HG03045 (cell line): Measurements from ENCODE around the gene KCND3.

Experiments
- ATAC-seq: cut with Tn5 transposase; IDR thresholded peaks from one replicate; pipeline ENCODE4 v1.9.1; 2021; ENCODE audit warnings: mild to moderate bottlenecking, moderate library complexity; ENCODE audit not compliant: unreplicated experiment

Gene KCND3

DNA sequence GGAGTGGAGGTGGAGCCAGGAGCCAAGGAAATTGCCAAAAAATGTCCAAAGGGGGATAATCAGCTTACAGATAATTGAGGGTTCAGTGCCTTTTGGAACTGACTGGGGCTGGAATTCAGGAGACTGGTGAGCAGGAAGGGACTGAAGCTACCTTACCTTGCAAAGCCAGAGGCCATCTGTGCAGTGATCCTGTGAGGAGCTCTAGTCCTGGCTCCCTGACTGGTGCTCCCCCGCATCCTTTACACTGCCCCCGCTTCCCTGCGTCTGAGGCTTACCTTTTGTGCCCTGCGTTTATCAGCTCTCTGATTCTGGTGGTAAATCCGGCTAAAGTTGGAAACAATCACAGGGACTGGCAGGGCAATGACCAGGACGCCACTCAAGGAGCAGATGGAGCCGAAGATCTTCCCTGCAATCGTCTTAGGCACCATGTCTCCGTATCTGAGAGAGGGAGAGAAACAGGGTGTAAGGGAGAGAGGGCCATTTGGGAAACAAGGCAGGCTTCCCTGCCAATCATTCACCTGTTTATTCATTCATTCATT is 202.7 kb downstream of the KCND3 start:
- no peak for ATAC-seq

DNA sequence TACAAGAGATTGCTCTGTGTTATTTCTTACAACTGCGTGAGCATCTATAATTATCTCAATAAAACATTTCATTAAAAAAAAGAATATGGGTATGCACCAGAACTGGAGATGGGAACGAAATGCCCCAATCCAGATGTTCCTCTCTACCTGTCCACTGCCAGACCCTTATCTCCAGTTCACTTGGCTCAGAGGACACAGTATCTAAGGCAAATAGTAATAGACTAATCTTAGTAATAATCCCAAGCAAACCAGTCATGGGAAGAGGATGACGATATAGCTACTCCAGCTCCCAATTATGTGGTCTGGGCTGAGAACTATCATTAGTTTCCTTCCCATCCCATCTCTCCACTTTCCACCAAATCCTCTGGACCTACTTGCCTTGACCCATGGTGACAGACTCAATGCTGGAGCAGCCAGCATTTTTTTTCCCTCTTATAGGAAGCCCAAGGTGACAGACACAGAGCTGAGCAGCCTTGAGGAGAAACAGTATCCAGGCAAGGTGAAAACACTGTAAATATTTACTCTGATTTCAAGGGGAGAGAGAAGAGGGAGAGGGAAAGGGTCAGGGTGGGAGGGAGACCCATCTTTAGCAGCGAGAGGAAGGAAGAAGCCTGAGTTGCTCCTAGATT is 205.1 kb downstream of the KCND3 start:
- ATAC-seq = no peak

DNA sequence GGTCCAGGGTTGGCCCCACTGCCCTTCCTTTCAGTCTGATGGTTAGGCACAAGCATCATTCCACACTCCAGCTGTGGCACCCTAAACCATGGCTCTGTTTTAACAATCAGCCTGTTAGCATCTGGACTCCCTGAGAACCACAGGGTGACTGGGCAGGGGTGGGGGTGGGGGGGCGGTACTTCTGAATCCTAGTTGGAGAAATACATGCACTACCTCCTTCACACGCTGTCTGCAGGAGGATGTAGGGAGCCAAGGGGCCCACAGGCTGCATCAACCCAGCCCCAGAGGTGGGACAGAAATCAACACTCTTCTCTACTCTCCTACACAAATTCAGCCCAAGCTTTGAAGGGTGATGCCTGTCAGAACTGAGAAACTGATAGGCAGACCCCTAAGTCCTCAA is 209.9 kb downstream of the KCND3 start:
- no peak for ATAC-seq

DNA sequence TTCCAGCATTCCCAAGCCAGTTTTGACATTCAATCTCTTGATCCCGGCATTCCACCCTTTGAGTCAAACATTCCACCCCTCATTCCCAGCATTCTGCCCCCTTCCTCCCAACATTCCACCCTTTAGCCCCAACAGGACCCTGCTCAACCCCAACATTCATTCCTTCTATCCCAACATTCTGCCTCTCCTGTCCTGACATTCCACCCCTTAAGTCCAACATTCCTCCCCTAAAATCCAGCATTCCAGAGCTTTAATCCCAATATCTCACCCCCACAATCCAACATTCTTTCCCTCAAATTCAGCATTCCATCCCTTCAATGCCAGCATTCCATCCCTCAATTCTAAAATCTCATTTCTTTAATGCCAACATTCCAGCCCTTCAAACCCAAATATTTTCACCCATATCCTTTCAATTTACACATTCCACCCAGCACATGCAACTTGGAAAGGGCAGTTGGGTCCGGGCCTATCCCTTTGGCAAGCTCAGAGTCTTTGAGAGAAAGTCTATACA is 210.9 kb downstream of the KCND3 start:
- no peak for ATAC-seq

DNA sequence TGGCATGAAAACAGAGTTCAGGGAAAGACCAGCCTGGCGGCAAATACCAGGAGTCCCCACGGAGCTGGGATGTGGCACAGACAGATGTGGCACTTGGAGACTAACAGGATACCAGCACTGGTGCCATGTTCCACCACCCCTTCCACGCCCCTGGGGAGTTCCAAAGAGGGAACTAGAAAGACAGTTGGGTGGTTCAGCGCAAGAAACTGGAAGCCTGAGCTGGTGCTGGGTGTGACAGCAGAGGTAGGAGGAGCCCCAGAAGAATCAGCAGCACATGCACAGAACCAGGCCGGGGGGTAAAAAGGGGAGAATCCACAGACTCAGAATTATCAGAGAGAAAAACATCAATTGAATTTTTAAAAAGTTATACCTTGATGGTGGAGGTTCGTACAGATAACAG is 211.4 kb downstream of the KCND3 start:
- ATAC-seq = no peak

DNA sequence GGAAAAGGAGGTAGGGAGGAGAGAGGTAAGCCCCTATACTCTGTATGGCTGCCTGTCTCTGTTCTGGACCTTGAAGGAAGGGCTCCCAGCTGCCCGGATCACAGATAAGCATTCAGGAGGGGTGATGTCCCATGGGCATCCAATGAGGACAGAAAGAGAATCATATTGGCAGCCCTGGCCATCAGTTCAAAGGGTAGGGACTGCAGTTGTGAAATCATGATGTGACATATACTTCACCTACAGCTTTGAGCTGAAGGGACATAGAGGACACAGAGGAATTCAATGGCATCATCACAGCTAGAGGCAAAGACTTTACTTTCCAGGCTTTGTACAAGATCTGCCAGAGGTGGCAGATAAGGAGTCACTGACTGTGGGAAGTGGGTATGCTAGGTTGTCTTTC is 212.2 kb downstream of the KCND3 start:
- ATAC-seq = no peak

DNA sequence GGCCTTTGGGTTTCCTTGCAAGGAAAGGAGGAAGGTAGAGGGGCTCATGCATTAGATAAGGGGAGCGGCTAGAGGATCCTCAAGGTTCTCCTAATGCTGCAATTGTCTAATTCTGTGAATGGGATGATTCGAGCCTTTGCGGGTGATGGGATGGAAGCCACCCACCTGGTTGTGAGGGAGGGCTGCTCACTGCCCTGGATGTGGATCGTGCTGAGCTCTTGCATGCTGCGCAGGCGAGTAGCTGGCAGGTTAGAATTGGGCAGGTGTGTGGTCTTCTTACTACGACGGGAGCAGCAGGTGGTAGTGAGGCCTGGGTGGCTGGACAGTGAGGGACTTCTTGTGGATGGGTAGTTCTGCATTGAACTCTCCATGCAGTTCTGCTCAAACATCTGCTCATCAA is 212.6 kb downstream of the KCND3 start:
- no peak for ATAC-seq

DNA sequence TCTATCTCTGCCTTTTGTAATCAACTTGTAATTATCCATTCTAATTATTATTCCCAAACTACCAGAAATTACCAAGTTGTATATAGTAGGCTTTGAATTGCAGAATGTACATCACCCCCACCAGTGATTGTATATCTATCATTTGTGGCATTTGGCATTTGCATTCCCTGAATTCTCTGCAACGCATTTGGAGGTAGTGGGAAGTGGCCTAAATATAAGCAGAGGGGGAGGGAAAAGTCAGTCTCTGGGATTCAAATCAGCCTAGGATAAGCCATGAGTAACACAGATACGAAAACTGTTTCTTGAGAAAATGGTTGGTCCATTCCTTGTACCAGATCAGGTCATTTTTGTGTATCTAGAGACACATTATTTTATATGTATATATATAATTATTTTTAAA is 213.1 kb downstream of the KCND3 start:
- no peak for ATAC-seq

DNA sequence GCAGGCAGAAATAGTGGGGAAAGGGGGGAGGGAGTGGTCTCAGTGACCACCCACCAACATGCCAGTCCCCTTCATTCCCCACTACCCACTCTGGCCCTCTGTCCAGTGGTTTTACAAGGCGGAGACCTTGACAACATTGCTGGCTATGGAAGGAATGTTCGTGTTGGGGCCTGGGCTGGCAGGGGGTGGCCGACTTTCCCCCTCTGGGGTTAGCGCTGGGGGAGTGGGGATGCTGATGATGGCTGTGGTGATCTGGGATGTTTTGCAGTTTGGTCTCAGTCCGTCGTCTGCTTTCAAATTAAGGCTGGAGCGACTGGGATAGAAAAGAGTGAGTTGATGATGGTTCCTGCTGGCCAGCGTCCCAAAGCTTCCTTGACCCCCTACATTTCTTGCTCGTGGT is 213.5 kb downstream of the KCND3 start:
- ATAC-seq = no peak

DNA sequence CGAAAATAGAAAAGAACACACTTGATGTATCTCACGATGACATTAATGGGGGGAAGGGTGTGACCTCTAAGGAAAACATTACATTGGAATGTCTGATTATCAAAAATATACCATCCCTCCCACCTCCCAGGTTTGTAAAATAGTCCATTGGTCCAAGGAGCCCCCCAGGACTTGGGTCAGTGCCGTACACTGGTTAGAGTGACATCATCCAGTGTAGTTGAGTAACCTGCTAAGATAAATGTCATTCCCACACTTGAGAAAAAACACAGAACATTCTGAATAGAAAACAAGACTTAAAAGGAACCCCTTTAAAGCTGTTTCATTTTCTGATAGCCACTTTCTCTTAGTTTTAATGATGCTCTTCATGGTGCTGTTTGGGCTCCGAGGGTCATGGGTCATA is 218.6 kb downstream of the KCND3 start:
- no peak for ATAC-seq

DNA sequence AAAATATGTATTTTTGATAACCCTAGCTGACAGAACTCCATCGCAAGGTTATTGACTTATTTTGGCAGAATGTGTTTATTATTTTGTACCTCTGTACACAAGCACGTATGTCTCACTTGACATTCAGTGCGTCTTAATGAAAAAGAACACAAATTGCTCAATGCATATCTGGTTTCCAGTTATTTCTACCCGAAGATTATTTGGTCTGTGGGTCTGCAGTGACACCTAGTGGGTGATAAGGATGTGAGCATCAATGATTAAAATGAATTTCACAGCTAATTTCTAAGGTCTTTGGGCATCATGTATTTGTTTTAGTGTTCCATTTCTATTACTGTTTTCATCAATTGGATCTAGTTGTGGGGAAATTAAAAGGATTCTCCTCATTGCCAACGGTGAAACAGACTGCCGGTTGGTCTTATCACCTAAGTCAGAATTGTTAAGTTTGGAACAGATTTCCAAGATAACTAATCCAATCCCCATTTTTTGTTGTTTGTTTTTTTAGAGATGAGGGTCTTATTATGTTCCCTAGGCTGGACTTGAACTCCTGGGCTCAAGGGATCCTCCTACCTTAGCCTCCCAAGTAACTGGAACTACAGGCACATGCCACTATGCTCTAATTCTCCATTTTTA is 219.8 kb downstream of the KCND3 start:
- ATAC-seq = no peak

DNA sequence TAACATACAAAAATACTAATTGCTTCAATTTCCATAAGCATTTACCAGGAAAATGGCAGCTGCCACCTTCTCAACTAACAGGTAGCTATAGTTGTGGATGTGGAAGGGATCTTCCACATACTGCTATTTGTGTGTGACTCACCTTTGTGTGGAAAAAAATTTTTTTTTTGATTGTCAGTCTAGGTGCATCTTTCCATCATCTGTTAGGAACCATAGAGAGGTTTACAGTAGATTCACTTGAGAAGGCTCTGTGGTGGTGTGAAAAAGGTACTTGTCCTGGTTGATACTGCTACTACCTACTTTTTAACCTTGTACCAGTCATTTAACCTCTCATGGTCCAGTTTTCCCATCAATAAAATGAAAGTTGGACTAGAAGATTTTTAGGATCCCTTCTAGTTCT is 220.8 kb downstream of the KCND3 start:
- no peak for ATAC-seq

DNA sequence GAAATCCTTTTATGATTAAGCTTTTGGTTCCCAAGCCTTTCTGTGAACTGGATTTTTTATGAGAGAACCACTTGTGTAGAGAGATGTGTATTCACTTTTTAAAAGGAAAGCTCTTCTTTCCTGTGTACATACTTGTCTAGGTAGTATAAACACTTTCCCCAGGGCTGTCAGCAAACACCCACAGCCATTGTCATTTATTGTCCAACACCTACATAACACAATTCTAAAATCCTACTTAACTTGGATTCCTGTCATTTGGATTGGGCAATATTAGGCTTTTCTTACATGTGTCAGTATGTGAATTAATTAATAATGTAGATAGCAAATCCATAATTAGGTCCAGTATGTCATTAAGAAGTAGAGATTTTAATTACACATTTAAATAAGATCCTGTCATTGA is 221.4 kb downstream of the KCND3 start:
- no peak for ATAC-seq

DNA sequence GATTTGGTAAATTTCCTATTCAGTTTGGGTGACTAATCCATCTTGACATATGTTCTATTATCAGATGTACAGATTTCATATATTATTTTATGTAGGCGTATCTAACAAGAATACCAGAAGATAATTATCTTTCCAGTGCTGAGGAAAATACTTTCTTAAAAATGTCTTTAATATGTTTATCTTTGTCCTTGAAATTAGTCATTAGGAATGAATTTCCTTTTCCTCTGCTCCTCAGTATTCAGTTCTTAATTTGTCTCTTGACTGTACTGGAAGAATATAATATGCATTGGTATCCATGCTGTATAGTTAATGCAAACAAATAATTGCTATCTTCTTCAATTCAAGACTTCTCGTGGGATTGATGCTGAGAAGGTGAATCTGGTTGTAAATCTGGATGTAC is 227.1 kb downstream of the KCND3 start:
- ATAC-seq = no peak

DNA sequence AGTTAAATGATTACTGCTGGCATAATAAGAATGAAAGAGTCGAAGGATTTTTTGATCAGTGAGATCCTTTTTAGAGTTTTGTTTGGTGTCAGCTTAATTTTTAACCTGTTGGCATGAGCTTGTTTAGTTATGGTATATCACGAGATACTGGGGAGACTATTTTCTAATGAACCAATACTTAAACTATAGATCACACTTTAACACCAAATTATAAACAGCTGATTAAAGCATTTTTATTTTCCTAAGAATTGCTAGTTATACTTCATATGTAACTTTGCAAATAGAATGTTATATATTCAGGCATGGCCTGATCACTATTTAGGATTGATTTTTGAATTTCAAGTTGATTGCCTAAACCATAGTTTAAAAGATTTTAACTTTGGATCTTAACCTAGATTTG is 227.8 kb downstream of the KCND3 start:
- no peak for ATAC-seq

DNA sequence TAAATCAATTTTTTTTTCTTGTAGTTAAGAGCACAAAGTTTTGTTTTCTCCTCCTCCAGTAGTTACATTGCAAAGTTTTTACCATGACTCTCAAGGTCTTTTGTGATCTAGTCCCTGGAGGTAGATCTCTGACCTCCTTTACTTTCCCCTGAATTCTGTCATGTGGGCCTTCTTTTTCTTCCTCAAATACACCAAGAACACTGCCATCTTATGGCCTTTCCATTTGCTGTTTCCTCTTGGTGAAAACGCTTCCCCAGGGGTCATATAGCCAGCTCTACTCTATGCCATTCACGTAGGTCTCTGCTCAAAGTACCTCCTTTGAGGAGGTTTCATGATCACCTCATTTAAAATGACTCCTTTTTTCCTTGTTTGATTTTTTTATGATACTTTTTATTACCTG is 231.1 kb downstream of the KCND3 start:
- ATAC-seq = no peak

DNA sequence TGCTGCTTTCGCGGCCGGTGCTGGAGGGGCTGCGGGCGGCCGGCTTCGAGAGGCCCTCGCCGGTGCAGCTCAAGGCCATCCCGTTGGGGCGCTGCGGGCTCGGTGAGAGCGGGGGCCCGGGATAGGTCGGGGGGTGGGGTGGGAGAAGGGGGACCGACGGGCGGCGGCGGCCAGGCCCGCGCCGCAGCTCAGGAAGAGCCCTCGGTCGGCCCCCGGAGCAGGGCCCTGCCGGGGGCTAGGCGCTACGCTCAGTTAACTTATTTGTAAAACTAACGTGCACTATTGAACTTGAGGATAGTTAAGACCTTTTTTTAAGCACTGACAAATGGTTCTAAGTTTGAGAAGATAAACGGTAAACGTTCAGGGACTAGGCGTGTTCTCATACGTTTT is 233.3 kb downstream of the KCND3 start:
- no peak for ATAC-seq

DNA sequence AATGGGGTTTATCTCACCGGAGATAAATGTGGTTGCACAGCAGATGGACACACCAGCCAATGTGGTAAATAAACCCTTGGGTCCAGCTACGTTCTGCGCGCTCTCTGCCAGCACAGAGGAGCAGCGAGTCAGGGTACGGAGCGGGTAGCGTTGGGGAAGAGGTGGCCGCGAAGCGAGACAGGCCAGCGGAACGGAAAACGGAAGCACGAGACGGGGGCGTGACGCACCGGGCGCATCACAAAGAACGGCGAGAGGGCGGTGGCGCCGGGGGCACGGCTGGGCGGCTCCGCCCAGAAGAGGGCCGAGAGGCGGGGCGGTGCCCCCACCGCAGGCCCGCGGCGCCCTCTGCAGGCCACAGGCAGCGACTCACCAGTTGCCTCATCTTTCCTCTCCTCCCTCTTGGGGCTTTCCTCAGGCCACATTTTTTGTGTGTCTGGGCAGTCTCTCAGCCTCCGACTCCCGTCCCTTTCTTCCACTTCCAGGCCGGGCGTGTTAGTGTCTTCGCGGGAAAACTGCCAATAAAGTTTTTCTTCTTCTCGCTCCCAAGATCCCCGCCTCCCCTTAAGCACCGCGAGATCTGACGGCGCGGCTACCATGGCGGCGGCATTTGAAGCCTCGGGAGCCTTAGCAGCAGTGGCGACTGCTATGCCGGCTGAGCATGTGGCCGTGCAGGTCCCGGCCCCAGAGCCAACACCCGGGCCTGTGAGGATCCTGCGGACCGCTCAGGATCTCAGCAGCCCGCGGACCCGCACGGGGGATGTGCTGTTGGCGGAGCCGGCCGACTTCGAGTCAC is 233.9 kb downstream of the KCND3 start, which contains the start of gene DDX20:
TSS of gene DDX20 (plus strand) at position 571 of the 793 bp plus-strand sequence. CDS start at position 595, 24 bp downstream.
- peak; percentile 89 for ATAC-seq

DNA sequence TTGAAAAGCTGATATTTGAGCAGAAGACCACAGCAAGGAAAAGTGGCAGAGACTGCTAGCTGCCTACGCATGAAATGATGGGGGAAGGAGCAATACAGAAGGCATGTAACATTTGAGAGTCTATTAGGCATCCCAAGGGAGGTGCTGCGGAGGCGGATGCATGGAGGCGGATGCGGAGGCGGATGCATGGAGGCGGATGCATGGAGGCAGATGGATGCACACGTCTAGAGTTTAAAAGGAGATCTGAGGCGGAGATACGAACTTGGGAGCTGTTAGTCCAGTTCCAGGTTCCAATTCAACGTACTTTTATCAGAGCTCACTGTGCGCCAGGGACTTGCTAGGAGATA is 234.5 kb downstream of the KCND3 start:
- peak; percentile 6 for ATAC-seq

DNA sequence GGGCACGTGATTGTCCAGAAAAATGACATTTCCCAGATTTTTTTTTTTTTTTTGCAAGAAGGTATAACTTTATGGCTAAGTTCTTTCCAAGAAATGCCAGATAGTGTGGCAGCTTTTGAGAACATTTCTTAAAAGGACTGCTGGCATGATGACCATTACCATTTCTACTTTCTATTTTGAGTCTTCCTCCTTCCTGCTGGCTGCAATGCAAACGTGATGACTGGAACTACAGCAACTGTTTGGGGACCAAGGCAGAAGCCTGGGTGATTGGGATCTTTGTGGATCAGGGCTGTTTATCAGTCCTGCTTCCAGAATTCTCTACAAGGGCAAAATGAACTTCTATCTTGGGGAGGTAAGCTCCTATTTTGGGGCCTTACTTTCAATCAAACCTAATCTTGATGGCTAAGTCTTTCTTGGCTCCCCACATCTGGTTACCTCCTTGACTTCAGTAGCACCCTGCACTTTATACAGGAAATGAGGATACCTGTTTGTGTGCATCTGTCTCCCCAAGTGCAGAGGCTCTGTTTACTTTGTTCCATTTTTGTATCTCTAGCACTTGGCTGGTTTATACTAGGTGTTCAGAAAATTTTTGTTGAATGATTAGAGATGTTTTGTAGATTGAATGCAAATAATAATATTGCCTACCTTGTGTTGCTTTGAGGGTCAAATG is 237.4 kb downstream of the KCND3 start:
- ATAC-seq = no peak

DNA sequence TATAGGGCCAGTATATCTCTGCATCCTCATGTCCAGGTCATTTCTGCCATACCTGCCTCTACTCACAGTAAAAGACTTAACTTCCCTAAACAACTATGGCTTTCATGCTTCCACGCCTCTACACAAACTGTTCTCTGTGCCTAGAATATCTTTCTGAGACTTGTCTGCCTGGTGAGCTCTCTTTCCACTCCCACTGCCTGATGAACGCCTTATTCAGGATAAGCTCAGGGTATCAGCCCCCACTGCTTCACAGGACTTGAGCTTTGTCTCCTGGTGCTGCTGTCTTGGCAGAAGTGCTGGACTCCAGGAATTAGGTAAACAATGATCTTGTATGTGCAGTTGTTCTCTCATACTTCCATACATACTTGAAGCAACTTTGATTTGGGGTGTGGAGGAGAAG is 238.6 kb downstream of the KCND3 start:
- ATAC-seq = no peak
